Breast epithelium (tissue), 4 donors: Measurements from ENCODE around the gene NYAP2. TPM values are rescaled to one million over a fixed set of nuclear protein-coding genes. Genes with fewer than 3 reads are reported as not detected.

Experiments used
- DNase-seq, 2 donors: peaks; one replicate each; pipeline ENCODE4 v3.0.0-alpha.2; 2019; ENCODE audit warnings: low spot score in 2 of 2
- H3K27ac ChIP-seq, 2 donors: fragments of 200-600 bp; sonication (generic) in 1 of 2; one replicate each; pipeline ENCODE4 v1.5.1; 2016 to 2019; ENCODE audit warnings: mild to moderate bottlenecking in 1 of 2
- H3K27me3 ChIP-seq, 2 donors: fragments of 200-600 bp; sonication (generic) in 1 of 2; one replicate each; pipeline versions ENCODE4 v1.5.1 to v1.6.0; 2017 to 2019; ENCODE audit warnings: control low read depth in 1 of 2, mild to moderate bottlenecking in 1 of 2
- H3K36me3 ChIP-seq: fragments of 200-600 bp; one replicate; pipeline ENCODE4 v1.5.1; 2019
- H3K4me1 ChIP-seq, 2 donors: fragments of 200-600 bp; sonication (generic); one replicate each; pipeline ENCODE4 v1.5.1; 2016 to 2019; ENCODE audit warnings: control low read depth in 1 of 2
- H3K4me3 ChIP-seq, 3 donors: fragments of 200-600 bp; sonication (generic); 1 replicate in 2 of 3; 2 replicates in 1 of 3; pipeline ENCODE4 v1.5.1; 2016 to 2019; ENCODE audit warnings: mild to moderate bottlenecking in 3 of 3, moderate library complexity in 2 of 3
- H3K9me3 ChIP-seq, 2 donors: fragments of 200-600 bp; sonication (generic) in 1 of 2; one replicate each; pipeline ENCODE4 v1.5.1; 2016 to 2019; ENCODE audit warnings: control low read depth in 1 of 2
- POLR2A ChIP-seq: fragments of 450-650 bp; IDR thresholded peaks from one replicate; pipeline ENCODE4 v1.6.1; 2016; ENCODE audit warnings: antibody characterized with exemption, mild to moderate bottlenecking, moderate library complexity
- POLR2AphosphoS5 ChIP-seq, 3 donors: sonication (generic); formaldehyde crosslinking; IDR thresholded peaks; one replicate each; pipeline ENCODE4 v1.6.1; 2017; ENCODE audit warnings: antibody characterized with exemption in 3 of 3
- intact Hi-C: fragments of 100-400 bp; cut with DNase I; formaldehyde crosslinking; loops from one replicate; pipeline ENCODE4 v1.15.1; 2023; ENCODE audit warnings: low total_unique reads
- total RNA-seq, 3 donors: library from RNA; depleted of rRNA; stranded (reverse); fragments of >200 nt; gene quantifications; one replicate each; pipeline ENCODE4 v1.1.0, GENCODE V29; 2016
- TF ChIP-seq, protein P1 (sequence below), 3 donors: fragments of 450-650 bp; IDR thresholded peaks; one replicate each; pipeline ENCODE4 v1.5.1; 2016 to 2017; ENCODE audit warnings: antibody characterized with exemption in 3 of 3, mild to moderate bottlenecking in 3 of 3, moderate library complexity in 3 of 3

The NYAP2 gene
- total RNA-seq, 3 donors from 2014 or later, result 0.15 TPM; not detected in 2

DNA sequence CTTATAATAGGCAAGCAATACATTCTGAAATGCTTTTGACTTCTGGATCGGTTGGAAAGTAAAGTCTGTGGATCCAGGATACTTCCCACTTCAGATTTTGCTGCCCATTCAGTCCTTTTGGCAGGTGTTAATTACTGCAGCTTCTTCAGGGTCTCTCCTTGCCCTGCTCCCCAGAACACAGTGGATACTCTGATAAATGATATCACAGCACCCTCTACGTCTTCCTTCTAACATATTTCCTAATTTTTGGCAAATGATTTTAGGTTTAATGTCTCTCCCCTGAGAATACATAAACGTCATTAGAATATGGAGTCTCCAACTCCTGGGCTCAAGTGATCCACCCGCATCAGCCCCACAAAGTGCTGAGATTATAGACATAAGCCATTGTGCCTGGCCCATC lies 249.8 kb downstream of the NYAP2 start:
- Histone ChIP-seq H3K27me3 (no peaks in the 10 kb centered on the region), H3K27ac (no peak overlapping the region), H3K36me3 (no peaks in the 10 kb centered on the region), H3K4me1 (no peaks in the 10 kb centered on the region), H3K9me3 (no peaks in the 10 kb centered on the region), H3K4me3 (no peak overlapping the region)
- DNase-seq, result no peak
- intact Hi-C loops, result no loop called here
- TF ChIP-seq POLR2AphosphoS5 (IDR thresholded peaks at IDR 0.05), result no peak
- TF ChIP-seq, protein P1, sequence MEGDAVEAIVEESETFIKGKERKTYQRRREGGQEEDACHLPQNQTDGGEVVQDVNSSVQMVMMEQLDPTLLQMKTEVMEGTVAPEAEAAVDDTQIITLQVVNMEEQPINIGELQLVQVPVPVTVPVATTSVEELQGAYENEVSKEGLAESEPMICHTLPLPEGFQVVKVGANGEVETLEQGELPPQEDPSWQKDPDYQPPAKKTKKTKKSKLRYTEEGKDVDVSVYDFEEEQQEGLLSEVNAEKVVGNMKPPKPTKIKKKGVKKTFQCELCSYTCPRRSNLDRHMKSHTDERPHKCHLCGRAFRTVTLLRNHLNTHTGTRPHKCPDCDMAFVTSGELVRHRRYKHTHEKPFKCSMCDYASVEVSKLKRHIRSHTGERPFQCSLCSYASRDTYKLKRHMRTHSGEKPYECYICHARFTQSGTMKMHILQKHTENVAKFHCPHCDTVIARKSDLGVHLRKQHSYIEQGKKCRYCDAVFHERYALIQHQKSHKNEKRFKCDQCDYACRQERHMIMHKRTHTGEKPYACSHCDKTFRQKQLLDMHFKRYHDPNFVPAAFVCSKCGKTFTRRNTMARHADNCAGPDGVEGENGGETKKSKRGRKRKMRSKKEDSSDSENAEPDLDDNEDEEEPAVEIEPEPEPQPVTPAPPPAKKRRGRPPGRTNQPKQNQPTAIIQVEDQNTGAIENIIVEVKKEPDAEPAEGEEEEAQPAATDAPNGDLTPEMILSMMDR (IDR thresholded peaks at IDR 0.05), result no peak
- no peak for TF ChIP-seq POLR2A

DNA sequence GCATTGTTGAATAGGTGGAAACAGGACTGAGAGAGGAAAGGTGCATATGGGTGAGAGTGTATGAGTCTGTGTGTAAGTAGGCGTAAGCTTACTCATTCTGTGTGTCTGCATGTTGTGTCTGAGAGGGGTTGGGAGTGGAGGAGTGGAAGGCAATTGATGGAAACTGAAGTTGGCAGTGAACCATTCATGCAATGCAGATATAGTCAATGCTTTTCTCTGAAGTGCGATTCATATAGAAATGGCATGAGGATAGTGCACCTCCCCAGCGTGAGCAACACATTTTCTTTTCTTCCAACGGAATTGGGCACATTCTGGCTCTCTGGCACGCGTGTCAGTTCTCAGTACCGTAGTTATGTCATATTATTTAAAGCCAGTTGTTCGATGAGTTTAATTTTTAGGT lies 250.5 kb downstream of the NYAP2 start:
- TF ChIP-seq, protein P1 (IDR thresholded peaks at IDR 0.05), result no peak
- TF ChIP-seq POLR2AphosphoS5 (IDR thresholded peaks at IDR 0.05), result no peak
- no peak for TF ChIP-seq POLR2A
- no peak for DNase-seq
- no peaks in the 10 kb centered on the region for H3K27me3 ChIP-seq
- no peak overlapping the region for H3K4me3 ChIP-seq
- no peaks in the 10 kb centered on the region for H3K9me3 ChIP-seq
- H3K27ac ChIP-seq, result no peak overlapping the region
- H3K4me1 ChIP-seq, result no peaks in the 10 kb centered on the region
- H3K36me3 ChIP-seq, result no peaks in the 10 kb centered on the region
- intact Hi-C loops, result loop anchor here (5.0 kb wide), 1 partner anchor 1737 kb away; the partner anchor contains the start of gene SCYGR1

DNA sequence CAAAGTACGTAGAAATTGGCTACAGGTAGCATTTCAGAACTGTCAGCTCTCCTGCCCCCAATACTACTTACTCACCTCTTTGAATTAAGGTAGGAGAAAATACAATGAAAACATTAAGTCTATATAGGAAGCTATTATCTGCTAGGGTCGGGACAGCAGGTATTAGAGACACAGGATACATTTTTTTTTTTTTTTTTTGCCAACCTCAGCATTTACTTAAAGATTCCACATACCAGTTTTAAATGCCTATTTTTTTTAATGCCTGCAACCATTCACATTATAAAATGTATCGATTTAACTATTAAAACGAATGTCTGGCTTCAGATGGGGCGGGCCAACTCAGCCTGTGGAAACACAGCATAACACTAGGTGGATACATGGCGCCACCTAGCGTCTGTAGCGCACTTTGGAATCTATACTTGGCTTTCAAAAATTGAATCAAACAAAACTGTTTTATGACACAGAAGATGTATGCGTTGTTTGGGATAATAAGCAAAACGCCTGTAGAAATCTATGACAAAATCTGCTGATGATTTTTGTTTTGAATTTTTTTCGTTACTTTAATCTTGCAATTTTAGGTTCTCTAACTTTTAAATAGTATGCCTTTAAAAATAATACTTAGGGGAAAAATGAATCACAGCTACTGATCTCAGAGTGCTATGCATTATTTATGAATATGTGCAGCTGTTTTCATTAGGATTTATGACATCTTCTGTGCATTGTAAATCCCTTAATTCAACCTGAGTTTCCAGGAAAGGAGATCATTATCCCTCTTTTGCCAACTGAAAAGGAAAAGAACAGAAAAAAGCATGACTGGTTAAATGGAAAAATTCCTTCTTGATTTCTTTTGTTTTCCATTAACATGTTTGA lies 261.0 kb downstream of the NYAP2 start:
- no peak overlapping the region for H3K27ac ChIP-seq
- no peaks in the 10 kb centered on the region for H3K9me3 ChIP-seq
- no peaks in the 10 kb centered on the region for H3K4me1 ChIP-seq
- no peaks in the 10 kb centered on the region for H3K36me3 ChIP-seq
- TF ChIP-seq POLR2A (no peak), POLR2AphosphoS5 (IDR thresholded peaks at IDR 0.05) (no peak)
- TF ChIP-seq, protein P1 (IDR thresholded peaks at IDR 0.05), result peak; percentile 38 to 79 (median 74)
- no peak overlapping the region for H3K4me3 ChIP-seq
- H3K27me3 ChIP-seq, result no peaks in the 10 kb centered on the region
- intact Hi-C loops, result no loop called here
- DNase-seq, result peak; percentile 62 to 74

DNA sequence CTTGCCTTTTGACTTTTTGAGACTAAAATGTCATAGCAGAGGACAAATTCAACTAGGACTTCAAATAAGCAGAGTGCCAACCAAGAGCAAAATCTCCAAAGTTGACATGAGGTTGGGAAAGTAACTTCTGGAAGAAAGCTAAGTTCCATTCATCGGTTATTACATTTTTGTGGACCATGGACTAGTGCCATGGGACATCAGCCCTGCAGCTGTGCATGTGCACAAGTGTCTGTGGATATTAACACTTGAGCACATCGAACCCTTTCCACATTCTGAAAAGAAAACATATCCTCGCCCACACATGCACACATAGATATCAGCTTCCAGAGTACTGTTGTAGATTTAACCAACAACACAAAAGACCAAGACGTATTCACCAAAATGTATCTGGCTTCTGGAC lies 262.6 kb downstream of the NYAP2 start:
- TF ChIP-seq, protein P1 (IDR thresholded peaks at IDR 0.05), result no peak
- TF ChIP-seq POLR2A, result no peak
- TF ChIP-seq POLR2AphosphoS5 (IDR thresholded peaks at IDR 0.05), result no peak
- H3K4me3 ChIP-seq, result no peak overlapping the region
- H3K36me3 ChIP-seq, result no peaks in the 10 kb centered on the region
- no peak for DNase-seq
- H3K4me1 ChIP-seq, result no peaks in the 10 kb centered on the region
- intact Hi-C loops, result no loop called here
- no peaks in the 10 kb centered on the region for H3K9me3 ChIP-seq
- no peak overlapping the region for H3K27ac ChIP-seq
- H3K27me3 ChIP-seq, result no peaks in the 10 kb centered on the region

DNA sequence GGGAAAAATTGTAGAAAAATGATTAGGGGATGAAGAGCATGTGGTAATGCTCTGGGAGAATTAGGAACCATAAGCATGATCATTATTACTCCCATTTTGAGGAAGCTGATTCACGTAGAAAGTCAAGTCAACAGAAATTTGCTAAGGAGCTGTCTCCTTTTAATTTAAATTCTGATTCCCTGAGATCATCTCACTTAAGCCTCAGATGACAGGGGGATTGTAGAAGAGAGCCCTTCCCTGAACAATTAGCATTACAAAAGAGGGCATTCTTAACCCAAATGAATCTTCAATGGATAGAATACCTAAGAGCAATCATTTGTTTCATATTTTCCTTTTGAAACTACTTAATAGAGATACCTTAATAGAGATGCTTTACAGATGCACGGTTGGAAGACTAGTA lies 267.9 kb downstream of the NYAP2 start:
- H3K36me3 ChIP-seq, result no peaks in the 10 kb centered on the region
- intact Hi-C loops, result no loop called here

More for the DNA sequence above, 267.9 kb downstream of the NYAP2 start:
- Histone ChIP-seq H3K27ac (no peak overlapping the region), H3K4me3 (no peak overlapping the region), H3K4me1 (no peaks in the 10 kb centered on the region), H3K27me3 (no peaks in the 10 kb centered on the region), H3K9me3 (no peaks in the 10 kb centered on the region)
- no peak for DNase-seq
- TF ChIP-seq, protein P1 (IDR thresholded peaks at IDR 0.05), result no peak
- TF ChIP-seq POLR2A (no peak), POLR2AphosphoS5 (IDR thresholded peaks at IDR 0.05) (no peak)
